DOHH2 (cell line): Measurements from ENCODE around the gene ITGB5.

ENCODE experiments used
- H3F3A ChIP-seq: fragments of 200-600 bp; sonication (generic), shearing (Covaris generic); 2 replicates; pipeline ENCODE4 v1.6.0; 2016; ENCODE audit warnings: antibody characterized with exemption, mild to moderate bottlenecking; ENCODE audit not compliant: control insufficient read depth, insufficient read depth
- H3K27ac ChIP-seq: fragments of 200-600 bp; sonication (generic); 2 replicates; pipeline ENCODE4 v1.5.1; 2014; ENCODE audit warnings: low read depth, mild to moderate bottlenecking, low read length, moderate library complexity
- H3K27me3 ChIP-seq: fragments of 200-600 bp; sonication (generic); 2 replicates; pipeline ENCODE4 v1.6.1; 2014; ENCODE audit warnings: mild to moderate bottlenecking, low read length, mixed read lengths; ENCODE audit not compliant: control insufficient read depth
- H3K36me3 ChIP-seq: fragments of 200-600 bp; sonication (generic); 2 replicates; pipeline ENCODE4 v1.6.1; 2014; ENCODE audit warnings: mild to moderate bottlenecking, low read length, moderate library complexity, mixed read lengths; ENCODE audit not compliant: control insufficient read depth
- H3K4me1 ChIP-seq: fragments of 200-600 bp; sonication (generic); 2 replicates; pipeline ENCODE4 v1.6.1; 2014; ENCODE audit warnings: mild to moderate bottlenecking, low read length, mixed read lengths; ENCODE audit not compliant: control insufficient read depth
- H3K4me2 ChIP-seq: fragments of 200-600 bp; sonication (generic); 2 replicates; pipeline ENCODE4 v1.6.0; 2014; ENCODE audit warnings: mild to moderate bottlenecking, low read length, moderate library complexity
- H3K4me3 ChIP-seq: fragments of 200-600 bp; sonication (generic); 2 replicates; pipeline ENCODE4 v1.5.1; 2014; ENCODE audit warnings: mild to moderate bottlenecking, low read length, mixed read lengths
- H3K79me2 ChIP-seq: fragments of 200-600 bp; sonication (generic); 2 replicates; pipeline ENCODE4 v1.6.1; 2014; ENCODE audit warnings: mild to moderate bottlenecking, low read length, mixed read lengths; ENCODE audit not compliant: control insufficient read depth
- H3K9me2 ChIP-seq: fragments of 200-600 bp; sonication (generic); replicated peaks from 2 replicates; pipeline ENCODE4 v1.6.1; 2014; ENCODE audit warnings: mild to moderate bottlenecking, low read length, mixed read lengths; ENCODE audit not compliant: control insufficient read depth
- H3K9me3 ChIP-seq: fragments of 200-600 bp; sonication (generic); 2 replicates; pipeline ENCODE4 v1.6.1; 2014; ENCODE audit warnings: antibody characterized with exemption, low read length, mixed read lengths; ENCODE audit not compliant: control insufficient read depth, insufficient read depth
- H4K20me1 ChIP-seq: fragments of 200-600 bp; sonication (generic); 2 replicates; pipeline ENCODE4 v1.6.0; 2014; ENCODE audit warnings: low read depth, mild to moderate bottlenecking, antibody characterized with exemption, low read length, moderate library complexity; ENCODE audit not compliant: control insufficient read depth, insufficient read depth
- EZH2phosphoT487 ChIP-seq: fragments of 200-600 bp; sonication (generic); IDR thresholded peaks from 2 replicates; pipeline ENCODE4 v1.6.1; 2017; ENCODE audit warnings: borderline replicate concordance, mild to moderate bottlenecking, antibody characterized with exemption, low read length, moderate library complexity, mixed read lengths
- TF ChIP-seq, protein P1 (sequence below): fragments of 200-600 bp; sonication (generic); IDR thresholded peaks from one replicate; pipeline ENCODE4 v1.5.1; 2014; ENCODE audit warnings: antibody characterized with exemption, mild to moderate bottlenecking, low read depth, low read length; ENCODE audit not compliant: poor library complexity, severe bottlenecking

The ITGB5 gene

DNA sequence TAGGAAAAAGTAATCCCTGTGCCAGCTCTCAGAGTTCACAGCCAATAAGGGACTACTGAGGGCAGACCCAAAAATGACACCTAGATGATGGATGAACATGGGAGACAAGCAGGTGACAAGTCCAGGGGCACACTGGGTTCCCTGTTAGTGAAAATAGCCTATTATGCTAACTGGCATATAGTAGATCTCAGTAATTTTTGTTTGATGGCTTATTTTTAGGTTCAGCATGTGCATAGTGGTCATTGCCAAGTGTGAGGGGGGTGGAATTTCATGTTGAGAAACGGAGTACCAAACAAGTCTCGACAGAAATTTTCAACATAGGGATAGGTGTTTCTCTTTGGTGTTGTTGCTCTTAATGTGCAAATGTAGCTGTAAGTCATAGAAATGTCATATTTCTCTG is 6.4 kb upstream of the ITGB5 start:
- no peak for TF ChIP-seq EZH2phosphoT487
- TF ChIP-seq, protein P1, sequence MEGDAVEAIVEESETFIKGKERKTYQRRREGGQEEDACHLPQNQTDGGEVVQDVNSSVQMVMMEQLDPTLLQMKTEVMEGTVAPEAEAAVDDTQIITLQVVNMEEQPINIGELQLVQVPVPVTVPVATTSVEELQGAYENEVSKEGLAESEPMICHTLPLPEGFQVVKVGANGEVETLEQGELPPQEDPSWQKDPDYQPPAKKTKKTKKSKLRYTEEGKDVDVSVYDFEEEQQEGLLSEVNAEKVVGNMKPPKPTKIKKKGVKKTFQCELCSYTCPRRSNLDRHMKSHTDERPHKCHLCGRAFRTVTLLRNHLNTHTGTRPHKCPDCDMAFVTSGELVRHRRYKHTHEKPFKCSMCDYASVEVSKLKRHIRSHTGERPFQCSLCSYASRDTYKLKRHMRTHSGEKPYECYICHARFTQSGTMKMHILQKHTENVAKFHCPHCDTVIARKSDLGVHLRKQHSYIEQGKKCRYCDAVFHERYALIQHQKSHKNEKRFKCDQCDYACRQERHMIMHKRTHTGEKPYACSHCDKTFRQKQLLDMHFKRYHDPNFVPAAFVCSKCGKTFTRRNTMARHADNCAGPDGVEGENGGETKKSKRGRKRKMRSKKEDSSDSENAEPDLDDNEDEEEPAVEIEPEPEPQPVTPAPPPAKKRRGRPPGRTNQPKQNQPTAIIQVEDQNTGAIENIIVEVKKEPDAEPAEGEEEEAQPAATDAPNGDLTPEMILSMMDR: no peak
- H3K27ac ChIP-seq: no peak overlapping the region
- H3F3A ChIP-seq: no peaks in the 10 kb centered on the region
- H3K36me3 ChIP-seq: no peaks in the 10 kb centered on the region
- H3K4me1 ChIP-seq: no peaks in the 10 kb centered on the region
- H3K9me2 ChIP-seq: no peaks in the 10 kb centered on the region
- H3K79me2 ChIP-seq: no peaks in the 10 kb centered on the region
- H3K9me3 ChIP-seq: no peaks in the 10 kb centered on the region
- H3K4me2 ChIP-seq: no peak overlapping the region
- peaks cover 4% of the 10 kb centered on the region; the same call in 1 of the 2 replicates for H3K27me3 ChIP-seq
- no peak overlapping the region for H3K4me3 ChIP-seq
- H4K20me1 ChIP-seq: no peaks in the 10 kb centered on the region

DNA sequence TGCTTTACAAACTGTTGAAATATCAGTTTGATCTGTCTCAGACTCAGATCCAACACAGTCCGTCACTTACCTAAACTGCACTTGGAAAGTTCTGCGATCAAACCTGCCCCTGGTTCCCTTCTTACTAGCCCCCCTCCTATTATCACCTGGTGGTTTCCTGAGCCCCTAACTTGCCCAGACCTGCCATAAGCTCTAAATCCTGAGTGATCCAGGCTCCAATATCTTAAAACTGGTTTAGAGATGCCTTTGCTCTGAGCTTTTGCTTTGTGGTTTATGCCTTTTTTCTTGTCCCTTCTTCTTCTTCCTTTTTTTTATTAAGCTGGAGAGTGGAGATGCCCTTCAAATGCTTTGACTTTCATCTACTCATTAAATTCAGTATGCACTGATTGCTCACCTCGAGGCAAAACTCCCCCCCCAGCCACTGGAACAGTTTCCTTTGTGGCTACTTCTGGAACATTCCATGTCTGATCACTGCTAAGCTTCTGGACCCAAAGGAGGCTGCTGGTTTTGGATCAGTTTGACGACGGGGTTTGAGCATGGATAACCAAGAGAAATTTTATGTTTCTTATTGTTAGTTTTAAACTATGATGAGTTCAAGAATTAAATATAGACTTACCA is 3.5 kb upstream of the ITGB5 start:
- no peaks in the 10 kb centered on the region for H3K36me3 ChIP-seq
- H3K27ac ChIP-seq: no peak overlapping the region
- no peaks in the 10 kb centered on the region for H4K20me1 ChIP-seq
- no peaks in the 10 kb centered on the region for H3K79me2 ChIP-seq
- no peaks in the 10 kb centered on the region for H3K9me2 ChIP-seq
- H3K27me3 ChIP-seq: peaks cover 8% of the 10 kb centered on the region
- no peaks in the 10 kb centered on the region for H3K4me1 ChIP-seq
- H3K4me2 ChIP-seq: no peak overlapping the region
- TF ChIP-seq, protein P1: no peak
- TF ChIP-seq EZH2phosphoT487: no peak
- H3K9me3 ChIP-seq: no peaks in the 10 kb centered on the region
- no peak overlapping the region for H3K4me3 ChIP-seq
- no peaks in the 10 kb centered on the region for H3F3A ChIP-seq

DNA sequence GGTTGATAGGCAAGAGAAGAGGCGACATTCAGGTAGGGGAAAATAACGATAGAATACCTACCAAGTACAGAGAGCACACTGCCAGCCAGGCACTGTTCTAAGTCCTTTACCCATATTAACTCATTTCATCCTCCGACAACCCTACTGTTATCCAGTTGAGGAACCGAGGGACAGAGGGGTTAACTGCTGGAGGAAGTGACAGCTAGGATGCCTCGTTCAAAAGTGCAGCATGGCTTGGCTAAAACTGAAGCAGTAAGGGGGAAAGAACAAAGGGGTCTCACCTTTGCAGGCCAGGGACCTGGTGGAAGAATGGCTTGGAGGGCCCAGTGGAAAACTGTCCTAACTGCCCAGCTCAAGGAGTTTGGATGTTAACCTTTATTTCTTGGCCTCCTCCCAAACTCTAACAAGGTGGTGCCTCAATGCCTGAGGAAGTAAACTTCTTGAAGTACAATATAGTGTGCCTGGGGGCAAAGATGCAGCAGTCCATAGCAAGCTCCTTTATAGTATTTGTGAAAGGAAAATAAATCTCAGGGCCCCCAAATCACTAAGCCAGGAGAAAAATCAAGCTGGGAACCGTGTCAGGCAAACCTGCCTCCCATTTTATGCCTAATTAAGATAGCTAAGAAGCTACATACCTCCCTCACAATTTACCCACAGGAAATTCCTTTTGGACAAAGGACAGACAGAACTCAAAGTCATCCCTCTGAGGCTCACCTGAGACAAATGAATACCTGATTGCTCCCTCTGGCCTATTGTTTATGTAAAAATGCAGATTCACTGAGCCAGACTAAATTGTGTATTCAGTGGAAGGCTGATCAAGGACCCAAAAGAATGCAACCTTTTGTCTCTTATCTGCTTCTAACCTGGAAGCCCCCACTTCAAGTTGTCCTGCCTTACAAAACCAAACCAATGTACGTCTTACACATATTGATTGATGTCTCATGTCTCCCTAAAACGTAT is 1.6 kb upstream of the ITGB5 start:
- no peak overlapping the region for H3K27ac ChIP-seq
- no peaks in the 10 kb centered on the region for H3F3A ChIP-seq
- no peaks in the 10 kb centered on the region for H3K4me1 ChIP-seq
- H3K27me3 ChIP-seq: peaks cover 8% of the 10 kb centered on the region
- H3K4me3 ChIP-seq: no peak overlapping the region
- no peaks in the 10 kb centered on the region for H4K20me1 ChIP-seq
- H3K36me3 ChIP-seq: no peaks in the 10 kb centered on the region
- TF ChIP-seq, protein P1: no peak
- no peak for TF ChIP-seq EZH2phosphoT487
- H3K79me2 ChIP-seq: no peaks in the 10 kb centered on the region
- H3K9me2 ChIP-seq: no peaks in the 10 kb centered on the region
- no peaks in the 10 kb centered on the region for H3K9me3 ChIP-seq
- H3K4me2 ChIP-seq: no peak overlapping the region
